ENCODE results near the gene TSTD1. TPM values are rescaled to one million over a fixed set of nuclear protein-coding genes. Genes with fewer than 3 reads are reported as not detected.
A peak's percentile ranks its signal among the peaks of the same experiment; 100 is the strongest.
"Not testable (repeated sequence)": the region's sequence is repeated elsewhere in the genome, so short reads cannot be mapped to it uniquely, and the experiment has no call there.

Gene TSTD1
- total RNA-seq, 3 donors from 2014 or later = 48.9 to 105 (median 80.1) TPM

DNA sequence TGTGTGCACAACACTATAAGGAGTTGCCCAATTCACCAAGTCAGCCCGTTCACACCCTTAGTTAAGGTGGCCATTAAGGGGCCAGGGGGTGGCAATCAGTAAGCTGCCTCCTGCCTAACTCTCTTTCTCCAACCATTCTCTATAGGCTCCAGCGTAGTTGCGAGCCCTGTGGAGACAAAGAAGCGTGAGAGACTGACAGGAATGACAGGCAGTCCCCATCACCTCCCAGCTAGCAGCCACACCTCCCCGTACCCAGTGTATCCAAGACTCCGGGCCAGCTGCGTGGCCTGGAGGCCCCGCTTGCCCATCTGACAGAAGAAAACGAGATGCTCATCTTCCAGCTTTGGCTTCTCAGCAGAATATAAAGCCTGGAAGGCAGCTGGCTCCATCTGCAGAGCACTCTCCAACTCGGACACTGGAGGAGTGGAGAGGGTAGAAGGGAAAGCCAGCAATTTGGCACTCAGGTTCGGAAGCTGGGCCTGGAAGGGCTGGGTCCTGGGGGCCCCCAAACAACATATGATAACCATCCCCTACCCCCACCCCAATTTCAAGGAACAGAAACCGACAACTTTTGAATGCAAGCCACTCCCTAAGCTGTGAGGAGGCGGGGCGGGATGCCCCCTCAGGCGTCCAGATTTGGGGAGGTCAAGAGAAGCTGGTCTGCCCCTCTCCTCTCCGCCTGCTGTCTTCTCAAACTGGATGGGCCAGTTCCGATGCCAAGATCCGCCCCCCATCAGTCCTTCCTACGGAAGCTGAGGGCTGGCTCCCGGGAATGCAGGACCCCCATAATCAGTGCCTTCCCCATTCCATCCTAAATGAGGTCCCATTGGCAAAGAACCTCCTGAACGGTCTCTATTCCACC is 872 bp downstream of the TSTD1 start:
- Histone ChIP-seq H3K4me3 (peak overlapping the region; percentile 48), H3K4me1 (ENCODE audit: low read depth) (peaks cover 21% of the 10 kb centered on the region), H3K36me3 (ENCODE audit: low read depth) (peaks cover 17% of the 10 kb centered on the region), H3K9me3 (no peaks in the 10 kb centered on the region)
- TF ChIP-seq, protein P1, sequence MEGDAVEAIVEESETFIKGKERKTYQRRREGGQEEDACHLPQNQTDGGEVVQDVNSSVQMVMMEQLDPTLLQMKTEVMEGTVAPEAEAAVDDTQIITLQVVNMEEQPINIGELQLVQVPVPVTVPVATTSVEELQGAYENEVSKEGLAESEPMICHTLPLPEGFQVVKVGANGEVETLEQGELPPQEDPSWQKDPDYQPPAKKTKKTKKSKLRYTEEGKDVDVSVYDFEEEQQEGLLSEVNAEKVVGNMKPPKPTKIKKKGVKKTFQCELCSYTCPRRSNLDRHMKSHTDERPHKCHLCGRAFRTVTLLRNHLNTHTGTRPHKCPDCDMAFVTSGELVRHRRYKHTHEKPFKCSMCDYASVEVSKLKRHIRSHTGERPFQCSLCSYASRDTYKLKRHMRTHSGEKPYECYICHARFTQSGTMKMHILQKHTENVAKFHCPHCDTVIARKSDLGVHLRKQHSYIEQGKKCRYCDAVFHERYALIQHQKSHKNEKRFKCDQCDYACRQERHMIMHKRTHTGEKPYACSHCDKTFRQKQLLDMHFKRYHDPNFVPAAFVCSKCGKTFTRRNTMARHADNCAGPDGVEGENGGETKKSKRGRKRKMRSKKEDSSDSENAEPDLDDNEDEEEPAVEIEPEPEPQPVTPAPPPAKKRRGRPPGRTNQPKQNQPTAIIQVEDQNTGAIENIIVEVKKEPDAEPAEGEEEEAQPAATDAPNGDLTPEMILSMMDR (IDR thresholded peaks at IDR 0.05) = no peak
- ATAC-seq (peak; percentile 13), DNase-seq (peak; percentile 63 to 69 (median 67))
- intact Hi-C loops (cut with DNase I, micrococcal nuclease) = no loop called here

DNA sequence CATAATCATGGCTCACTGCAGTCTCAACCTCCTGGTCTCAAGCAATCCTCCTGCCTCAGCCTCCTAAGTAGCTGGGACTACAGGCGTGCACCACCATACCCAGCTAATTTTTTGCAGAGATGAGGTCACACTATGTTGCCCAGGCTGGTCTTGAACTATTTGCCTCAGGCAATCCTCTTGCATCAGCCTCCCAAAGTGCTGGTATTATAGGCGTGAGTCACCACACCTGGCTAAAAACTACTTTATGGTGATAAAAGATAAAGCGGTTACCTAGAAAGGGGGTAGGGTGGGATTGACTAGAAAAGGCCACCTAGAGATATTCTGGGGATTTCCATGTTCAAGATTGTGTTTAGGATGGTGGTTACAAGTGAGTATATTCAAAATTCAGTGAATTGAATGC is 5.0 kb downstream of the TSTD1 start:
- ATAC-seq (no peak), DNase-seq (no peak)
- no peaks in the 10 kb centered on the region for H3K9me3 ChIP-seq
- peaks cover 9% of the 10 kb centered on the region for H3K4me1 ChIP-seq (ENCODE audit: low read depth)
- H3K4me3 ChIP-seq = no peak overlapping the region
- TF ChIP-seq, protein P1 (IDR thresholded peaks at IDR 0.05) = no peak
- intact Hi-C loops (cut with DNase I, micrococcal nuclease) = no loop called here
- H3K36me3 ChIP-seq (ENCODE audit: low read depth) = no peaks in the 10 kb centered on the region

DNA sequence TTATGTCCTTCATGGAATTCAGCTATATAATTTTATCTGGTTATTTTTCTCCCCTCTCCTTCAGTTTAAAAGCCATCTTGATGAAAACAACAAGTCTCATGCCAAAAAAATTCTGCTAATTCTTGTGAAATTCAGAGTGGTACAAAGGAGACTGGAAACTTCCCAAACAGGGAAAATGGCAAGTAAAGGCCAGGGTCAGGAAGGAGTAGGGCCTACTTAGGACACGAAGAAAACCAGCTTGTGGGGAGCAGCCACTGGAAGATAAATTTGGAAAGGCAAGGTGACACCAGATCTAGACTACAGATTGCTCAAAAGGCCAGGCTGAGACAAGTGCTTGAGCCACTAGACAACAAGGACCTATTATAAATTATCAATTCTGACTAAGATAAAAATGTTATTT is 6.4 kb downstream of the TSTD1 start:
- intact Hi-C loops (cut with DNase I, micrococcal nuclease) = no loop called here
- Histone ChIP-seq H3K4me3 (no peak overlapping the region), H3K9me3 (no peaks in the 10 kb centered on the region), H3K36me3 (ENCODE audit: low read depth) (no peaks in the 10 kb centered on the region), H3K4me1 (ENCODE audit: low read depth) (peaks cover 2% of the 10 kb centered on the region)
- no peak for DNase-seq
- no peak for ATAC-seq
- TF ChIP-seq, protein P1 (IDR thresholded peaks at IDR 0.05) = no peak

DNA sequence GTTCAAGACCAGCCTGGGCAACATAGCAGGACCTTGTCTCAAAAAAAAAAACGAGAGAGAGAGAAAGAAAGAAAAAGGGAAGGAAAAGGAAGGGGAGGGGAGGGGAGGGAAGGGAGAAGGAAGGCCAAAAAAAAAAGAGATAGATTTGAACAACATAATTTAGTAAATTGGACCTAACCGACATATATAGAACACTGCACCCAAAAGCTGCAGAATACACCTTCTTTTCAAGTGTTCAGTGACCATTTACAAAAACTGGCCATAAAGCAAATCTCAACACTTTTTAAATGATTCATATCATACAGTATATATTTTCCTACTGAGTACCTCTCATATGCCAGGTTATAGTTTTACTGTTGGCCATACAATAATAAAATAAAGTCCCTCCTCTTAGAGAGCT is 6.9 kb downstream of the TSTD1 start:
- intact Hi-C loops (cut with DNase I, micrococcal nuclease) = no loop called here
- Histone ChIP-seq H3K4me1 (ENCODE audit: low read depth) (no peaks in the 10 kb centered on the region), H3K36me3 (ENCODE audit: low read depth) (no peaks in the 10 kb centered on the region), H3K9me3 (no peaks in the 10 kb centered on the region), H3K4me3 (no peak overlapping the region)
- TF ChIP-seq, protein P1 (IDR thresholded peaks at IDR 0.05) = no peak
- no peak for DNase-seq
- ATAC-seq = peak; percentile 15

DNA sequence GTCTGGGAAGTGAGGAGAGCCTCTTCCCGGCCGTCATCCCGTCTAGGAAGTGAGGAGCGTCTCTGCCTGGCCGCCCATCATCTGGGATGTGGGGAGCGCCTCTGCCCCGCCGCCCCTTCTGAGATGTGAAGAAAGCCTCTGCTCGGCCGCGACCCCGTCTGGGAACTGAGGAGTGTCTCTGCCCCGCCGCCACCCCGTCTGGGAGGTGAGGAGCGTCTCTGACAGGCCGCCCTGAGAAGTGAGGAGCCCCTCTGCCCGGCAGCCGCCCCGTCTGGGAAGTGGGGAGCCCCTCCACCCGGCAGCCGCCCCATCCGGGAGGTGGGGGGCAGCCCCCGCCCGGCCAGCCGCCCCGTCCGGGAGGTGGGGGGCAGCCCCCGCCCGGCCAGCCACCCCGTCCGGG is 9.3 kb downstream of the TSTD1 start:
- H3K9me3 ChIP-seq; H3K4me3 ChIP-seq; DNase-seq; intact Hi-C loops (cut with DNase I, micrococcal nuclease); ATAC-seq; H3K4me1 ChIP-seq (ENCODE audit: low read depth); H3K36me3 ChIP-seq (ENCODE audit: low read depth): not testable (repeated sequence)

DNA sequence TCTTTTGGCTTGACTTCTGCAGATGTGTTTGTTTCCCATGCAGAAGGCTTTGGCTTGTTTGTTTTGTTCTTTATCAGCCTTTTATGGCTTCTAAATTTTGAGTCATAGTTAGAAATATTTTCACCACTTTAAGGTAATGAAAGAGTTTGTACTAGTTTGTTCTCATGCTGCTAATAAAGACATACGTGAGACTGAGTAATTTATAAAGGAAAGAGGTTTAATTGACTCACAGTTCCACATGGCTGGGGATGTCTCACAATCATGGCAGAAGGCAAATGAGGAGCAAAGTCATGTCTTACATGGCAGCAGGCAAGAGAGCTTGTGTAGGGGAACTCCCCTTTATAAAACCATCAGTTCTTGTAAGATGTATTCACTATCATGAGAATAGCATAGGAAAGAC is 11.8 kb downstream of the TSTD1 start:
- H3K36me3 ChIP-seq (ENCODE audit: low read depth); DNase-seq; intact Hi-C loops (cut with DNase I, micrococcal nuclease); H3K4me1 ChIP-seq (ENCODE audit: low read depth); H3K4me3 ChIP-seq; ATAC-seq; H3K9me3 ChIP-seq: not testable (repeated sequence)

DNA sequence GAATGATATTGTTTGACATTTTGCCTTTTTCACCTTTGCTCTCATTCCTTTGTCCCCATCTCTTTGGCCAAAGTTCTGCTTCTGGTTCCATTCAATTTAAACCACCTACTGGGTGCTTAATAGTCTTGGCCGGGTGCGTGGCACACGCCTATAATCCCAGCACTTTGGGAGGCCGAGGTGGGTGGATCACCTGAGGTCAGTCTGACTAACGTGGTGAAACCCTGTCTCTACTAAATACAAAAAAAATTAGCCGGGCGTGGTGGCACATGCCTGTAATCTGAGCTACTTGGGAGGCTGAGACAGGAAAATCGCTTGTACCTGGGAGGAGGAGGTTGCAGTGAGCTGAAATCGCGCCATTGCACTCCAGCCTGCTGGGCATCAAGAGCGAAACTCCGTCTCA is 16.3 kb downstream of the TSTD1 start:
- H3K9me3 ChIP-seq; DNase-seq; H3K4me1 ChIP-seq (ENCODE audit: low read depth); ATAC-seq; H3K4me3 ChIP-seq; intact Hi-C loops (cut with DNase I, micrococcal nuclease); H3K36me3 ChIP-seq (ENCODE audit: low read depth): not testable (repeated sequence)
